H1 (cell line): ENCODE data around the gene RPN2. TPM values are rescaled to one million over a fixed set of nuclear protein-coding genes. Genes with fewer than 3 reads are reported as not detected.
A peak's percentile ranks its signal among the peaks of the same experiment; 100 is the strongest.

Experiments used
- CTCF ChIA-PET: fragments of 300-600 bp; sonication (Branson Sonifier 250); formaldehyde crosslinking; loops from one replicate; lab custom pipeline; 2021; ENCODE audit not compliant: partially characterized antibody; lab: Charles Lee
- POLR2A ChIA-PET: fragments of 300-600 bp; sonication (Branson Sonifier 250); formaldehyde crosslinking; loops from one replicate; lab custom pipeline; 2021; ENCODE audit warnings: inconsistent platforms; ENCODE audit not compliant: partially characterized antibody; lab: Charles Lee
- DNase-seq, 2 experiments: peaks; one replicate each; pipeline versions ENCODE4 v3.0.0 to v3.0.0-alpha.2; 2010 to 2022; ENCODE audit warnings: low spot score in 2 of 2, low read depth in 1 of 2, mixed read lengths in 1 of 2
- FAIRE-seq: peaks from 2 replicates; lab custom pipeline; 2011; peaks lifted over from hg19 to GRCh38; lab: Jason Lieb, UNC
- H2AFZ ChIP-seq: 2 replicates; pipeline ENCODE4 v1.8.1; 2012; ENCODE audit warnings: low read length, inconsistent platforms
- H2AK5ac ChIP-seq: 2 replicates; pipeline ENCODE4 v1.6.1; 2013; ENCODE audit warnings: low read depth, low read length
- H2BK120ac ChIP-seq: replicated peaks from 2 replicates; pipeline ENCODE3; 2013; ENCODE audit warnings: low read depth, low read length, inconsistent platforms
- H2BK12ac ChIP-seq: 2 replicates; pipeline ENCODE4 v1.6.1; 2013; ENCODE audit warnings: low read depth, low read length
- H2BK15ac ChIP-seq: 2 replicates; pipeline ENCODE4 v1.6.1; 2013; ENCODE audit warnings: low read length
- H2BK20ac ChIP-seq: 2 replicates; pipeline ENCODE4 v1.6.1; 2013; ENCODE audit warnings: low read length
- H2BK5ac ChIP-seq: 2 replicates; pipeline ENCODE4 v1.6.1; 2013; ENCODE audit warnings: low read depth, low read length
- H3K14ac ChIP-seq: 2 replicates; pipeline ENCODE4 v1.6.1; 2013; ENCODE audit warnings: inconsistent platforms; ENCODE audit not compliant: insufficient read length
- H3K18ac ChIP-seq: 2 replicates; pipeline ENCODE4 v1.6.1; 2013; ENCODE audit warnings: low read length; ENCODE audit errors: extremely low read depth
- H3K23ac ChIP-seq: 2 replicates; pipeline ENCODE4 v1.6.1; 2013; ENCODE audit warnings: inconsistent platforms; ENCODE audit not compliant: insufficient read length
- H3K23me2 ChIP-seq: 2 replicates; pipeline ENCODE4 v1.6.1; 2013; ENCODE audit warnings: low read depth, low read length
- H3K27ac ChIP-seq: 2 replicates; pipeline ENCODE4 v1.6.1; 2011; ENCODE audit warnings: low read depth, low read length, inconsistent platforms
- H3K27me3 ChIP-seq, 4 experiments: replicated peaks in 1 of 4; 1 replicate in 1 of 4; 2 replicates in 3 of 4; pipeline versions ENCODE4 v1.6.1 to v1.8.1; 2011 to 2013; ENCODE audit warnings: low read length in 3 of 4, mild to moderate bottlenecking in 3 of 4, inconsistent platforms in 2 of 4, mixed read lengths in 2 of 4, moderate library complexity in 1 of 4; ENCODE audit not compliant: control insufficient read depth in 3 of 4, insufficient read depth in 3 of 4; ENCODE audit errors: extremely low read depth in 1 of 4
- H3K36me3 ChIP-seq, 4 experiments: 2 replicates each; pipeline versions ENCODE4 v1.6.1 to v1.8.1; 2011 to 2013; ENCODE audit warnings: mild to moderate bottlenecking in 4 of 4, low read length in 3 of 4, moderate library complexity in 2 of 4, control low read depth in 1 of 4, inconsistent platforms in 1 of 4; ENCODE audit not compliant: insufficient read depth in 4 of 4, control insufficient read depth in 2 of 4
- H3K4ac ChIP-seq: replicated peaks from 2 replicates; pipeline ENCODE3; 2013; ENCODE audit warnings: low read length, low read depth, mixed read lengths, inconsistent platforms; ENCODE audit not compliant: insufficient read length
- H3K4me1 ChIP-seq, 4 experiments: replicated peaks in 1 of 4; 1 replicate in 1 of 4; 2 replicates in 3 of 4; pipeline versions ENCODE4 v1.6.1 to v1.8.1; 2011 to 2013; ENCODE audit warnings: low read length in 3 of 4, inconsistent platforms in 2 of 4, mixed read lengths in 1 of 4; ENCODE audit not compliant: insufficient read depth in 4 of 4, control insufficient read depth in 3 of 4
- H3K4me2 ChIP-seq, 2 experiments: 2 replicates each; pipeline versions ENCODE4 v1.6.1 to v1.8.1; 2011 to 2013; ENCODE audit warnings: low read depth in 2 of 2, low read length in 2 of 2, control low read depth in 1 of 2, inconsistent platforms in 1 of 2, mild to moderate bottlenecking in 1 of 2; ENCODE audit not compliant: insufficient read depth in 1 of 2
- H3K4me3 ChIP-seq, 4 experiments: fragments of 200-600, 300-600 bp in 1 of 4; sonication (generic), shearing (Covaris generic), sonication (Bioruptor Twin) in 1 of 4; 2 replicates each; pipeline versions ENCODE4 v1.5.1 to v1.8.1; 2011 to 2016; ENCODE audit warnings: low read length in 4 of 4, low read depth in 3 of 4, control low read depth in 2 of 4, inconsistent platforms in 2 of 4, mild to moderate bottlenecking in 2 of 4, mixed read lengths in 1 of 4, moderate library complexity in 1 of 4; ENCODE audit not compliant: insufficient read depth in 2 of 4; ENCODE audit errors: extremely low read depth in 1 of 4
- H3K56ac ChIP-seq: replicated peaks from 2 replicates; pipeline ENCODE3; 2013; ENCODE audit warnings: low read depth, mild to moderate bottlenecking, mixed read lengths, low read length, inconsistent platforms; ENCODE audit not compliant: insufficient read length
- H3K79me1 ChIP-seq: 2 replicates; pipeline ENCODE4 v1.6.1; 2013; ENCODE audit warnings: low read depth, low read length, control low read depth
- H3K79me2 ChIP-seq, 2 experiments: 2 replicates each; pipeline versions ENCODE4 v1.6.1 to v1.8.1; 2012 to 2013; ENCODE audit warnings: low read length in 2 of 2, mild to moderate bottlenecking in 2 of 2, inconsistent platforms in 1 of 2; ENCODE audit not compliant: insufficient read depth in 2 of 2, control insufficient read depth in 1 of 2
- H3K9ac ChIP-seq, 4 experiments: replicated peaks in 1 of 4; 1 replicate in 1 of 4; 2 replicates in 3 of 4; pipeline versions ENCODE4 v1.6.1 to v1.8.1; 2011 to 2013; ENCODE audit warnings: low read depth in 3 of 4, low read length in 3 of 4, control low read depth in 2 of 4, mild to moderate bottlenecking in 2 of 4, moderate library complexity in 2 of 4, inconsistent platforms in 1 of 4; ENCODE audit errors: extremely low read depth in 1 of 4
- H3K9me3 ChIP-seq, 2 experiments: 2 replicates each; pipeline versions ENCODE4 v1.6.1 to v1.8.1; 2012 to 2013; ENCODE audit warnings: mild to moderate bottlenecking in 2 of 2, moderate library complexity in 2 of 2, control low read depth in 1 of 2, inconsistent platforms in 1 of 2, low read depth in 1 of 2, low read length in 1 of 2, mixed read lengths in 1 of 2; ENCODE audit not compliant: insufficient read depth in 2 of 2
- H4K20me1 ChIP-seq, 2 experiments: replicated peaks in 1 of 2; 2 replicates each; pipeline versions ENCODE3 to v1.8.1; 2011 to 2013; ENCODE audit warnings: inconsistent platforms in 2 of 2, low read length in 2 of 2, mild to moderate bottlenecking in 1 of 2; ENCODE audit not compliant: insufficient read depth in 2 of 2, control insufficient read depth in 1 of 2
- H4K5ac ChIP-seq: 2 replicates; pipeline ENCODE4 v1.6.1; 2013; ENCODE audit warnings: low read length, low read depth, mixed read lengths, inconsistent platforms; ENCODE audit not compliant: insufficient read length
- H4K8ac ChIP-seq: 2 replicates; pipeline ENCODE4 v1.8.0; 2013; ENCODE audit warnings: mild to moderate bottlenecking, moderate library complexity, low read length, inconsistent platforms; ENCODE audit not compliant: insufficient read depth; ENCODE audit errors: extremely low read depth
- H4K91ac ChIP-seq: replicated peaks from 2 replicates; pipeline ENCODE3; 2013; ENCODE audit warnings: low read length, mixed read lengths, inconsistent platforms; ENCODE audit not compliant: insufficient read length
- BACH1 ChIP-seq: IDR thresholded peaks from 2 replicates; pipeline ENCODE4 v1.6.1; 2012; ENCODE audit warnings: low read length, improper control_type of control experiment
- BRCA1 ChIP-seq: IDR thresholded peaks from 2 replicates; pipeline ENCODE4 v1.6.1; 2012; ENCODE audit warnings: low read depth, low read length, improper control_type of control experiment
- CHD1 ChIP-seq: IDR thresholded peaks from 2 replicates; pipeline ENCODE4 v1.6.1; 2012; ENCODE audit warnings: low read depth, low read length, improper control_type of control experiment
- JUND ChIP-seq: IDR thresholded peaks from 2 replicates; pipeline ENCODE4 v1.6.1; 2011; ENCODE audit warnings: mild to moderate bottlenecking, improper control_type of control experiment, low read length
- RAD21 ChIP-seq, 2 experiments: IDR thresholded peaks in 1 of 2; conservative IDR thresholded peaks in 1 of 2; 2 replicates each; pipeline ENCODE4 v1.6.1; 2011; ENCODE audit warnings: low read depth in 2 of 2, low read length in 2 of 2, improper control_type of control experiment in 1 of 2, inconsistent platforms in 1 of 2, mild to moderate bottlenecking in 1 of 2, moderate library complexity in 1 of 2
- RFX5 ChIP-seq: IDR thresholded peaks from 2 replicates; pipeline ENCODE4 v1.6.1; 2011; ENCODE audit warnings: low read depth, low read length, improper control_type of control experiment, borderline replicate concordance
- SAP30 ChIP-seq: fragments of 300-600 bp; sonication (generic); IDR thresholded peaks from 2 replicates; pipeline ENCODE4 v1.7.1; 2012; ENCODE audit warnings: low read length, moderate library complexity, mild to moderate bottlenecking, inconsistent platforms; ENCODE audit not compliant: insufficient read depth, insufficient replicate concordance
- SIRT6 ChIP-seq: IDR thresholded peaks from one replicate; pipeline ENCODE4 v1.7.1; 2012; ENCODE audit warnings: low read length, inconsistent platforms
- YY1 ChIP-seq: IDR thresholded peaks from 2 replicates; pipeline ENCODE4 v1.6.1; 2011; ENCODE audit warnings: low read depth, mild to moderate bottlenecking, low read length
- ZNF274 ChIP-seq: IDR thresholded peaks from 2 replicates; pipeline ENCODE4 v1.7.0; 2012; ENCODE audit warnings: low read length, borderline replicate concordance; ENCODE audit errors: extremely low read depth
- WGBS, 2 experiments: shearing (Covaris generic) in 1 of 2; methylation state at CpG; one replicate each; pipeline versions ENCODE4 v1.1.6 to v1.1.7; 2013 to 2015; ENCODE audit warnings: low lambda C conversion rate in 2 of 2, mixed read lengths in 2 of 2, inconsistent platforms in 1 of 2, low coverage in 1 of 2, missing lambda C conversion rate in 1 of 2; ENCODE audit not compliant: insufficient replicate concordance in 2 of 2, insufficient coverage in 1 of 2, insufficient read length in 1 of 2; ENCODE audit errors: extremely low coverage in 1 of 2, missing lambda C conversion rate in 1 of 2; 5-methylcytosine and 5-hydroxymethylcytosine counted together
- polyA plus RNA-seq, 7 experiments: library from polyadenylated mRNA; depleted of rRNA in 3 of 7; stranded (reverse) in 5 of 7; unstranded in 2 of 7; fragments of >200 nt in 5 of 7; fragments of 200-250 nt in 2 of 7; gene quantifications; 1 replicate in 5 of 7; 2 replicates in 1 of 7; 4 replicates in 1 of 7; pipeline versions ENCODE4 v1.2.1 to v1.2.3, GENCODE V29; 2011 to 2013; ENCODE audit warnings: missing spikeins in 2 of 7, mixed read lengths in 2 of 7
- total RNA-seq: library from RNA; stranded (reverse); fragmentation: NEBNext Ultra II Directional; extraction: Animal tissue kit (Norgen Biotek cat#: 25700); gene quantifications from 2 replicates; pipeline ENCODE4 v1.2.1, GENCODE V29; 2021
- TF ChIP-seq, protein P1 (sequence below): IDR thresholded peaks from 2 replicates; pipeline ENCODE4 v1.6.1; 2012; ENCODE audit warnings: inconsistent platforms

RPN2 gene
- total and polyA plus RNA-seq, 2 of the 8 experiments (the other 6 are each of a cell fraction or from before 2014, with no cell fraction given): 236 to 379 TPM

GRCh38 chr20:37267667-37268313 lies 88.7 kb downstream of the RPN2 start:
- H4K91ac ChIP-seq: peak overlapping the region; percentile 96
- H3K18ac ChIP-seq: peak overlapping the region; percentile 96
- POLR2A ChIA-PET: interaction anchor here (0.6 to 2.2 kb wide), 19 partner anchors 9 to 430 kb away, joined by 3 to 11 read pairs (median 4); partner anchors contain the start of genes BLCAP, MANBAL and SRC
- H3K27ac ChIP-seq: peak overlapping the region; percentile 66; the same call in 1 of the 2 replicates
- 0 out of 2 replicates have a peak overlapping the region, but pooled peaks have one; percentile 77 for H2AK5ac ChIP-seq
- peak overlapping the region; percentile 54; the same call in 1 of the 2 replicates for H4K8ac ChIP-seq
- peak overlapping the region; percentile 88; the same call in 1 of the 2 replicates for H2BK15ac ChIP-seq
- H2BK12ac ChIP-seq: peak overlapping the region; percentile 97
- CTCF ChIA-PET: interaction anchor here (0.6 to 10.0 kb wide), 26 partner anchors 12 to 296 kb away, joined by 3 to 91 read pairs (median 5); no protein-coding TSS in a partner anchor
- peak overlapping the region; percentile 92 for H2BK120ac ChIP-seq
- DNase-seq: peak in 1 of 2 experiments; percentile 70
- H3K23ac ChIP-seq: no peak overlapping the region
- no peak for FAIRE-seq
- peak overlapping the region; percentile 46 for H3K4ac ChIP-seq
- peak overlapping the region; percentile 74 for H2BK5ac ChIP-seq
- H3K23me2 ChIP-seq: no peaks in the 10 kb centered on the region
- H3K9ac ChIP-seq: peak overlapping the region in 3 of 4 experiments; percentile 21 to 35 (median 25); a peak in 4 of 7 replicates
- no peaks in the 10 kb centered on the region for H4K20me1 ChIP-seq
- H2AFZ ChIP-seq: 0 out of 2 replicates have a peak overlapping the region, but pooled peaks have one; percentile 63
- H4K5ac ChIP-seq: peak overlapping the region; percentile 87
- H3K9me3 ChIP-seq: 0 out of 4 replicates have a peak, but pooled peaks cover 0 to 4% of the 10 kb centered on the region in 2 experiments
- no peaks in the 10 kb centered on the region for H3K36me3 ChIP-seq
- peak overlapping the region; percentile 70 for H3K14ac ChIP-seq
- WGBS, 2 experiments: 37% methylated on average over 15 of the region's 15 CpGs; no CpG with 5 or more reads in 1 of the 2 experiments
- peak overlapping the region; percentile 98 for H2BK20ac ChIP-seq
- H3K27me3 ChIP-seq: no peaks in the 10 kb centered on the region
- peak overlapping the region; percentile 42 for H3K56ac ChIP-seq
- peaks cover 4 to 14% (median 11%) of the 10 kb centered on the region in 4 experiments for H3K4me1 ChIP-seq
- no peaks in the 10 kb centered on the region for H3K79me2 ChIP-seq
- H3K4me2 ChIP-seq: peak overlapping the region; percentile 59 to 76
- H3K79me1 ChIP-seq: no peaks in the 10 kb centered on the region
- peak overlapping the region in 3 of 4 experiments; percentile 17 to 34 (median 23); a peak in 5 of 8 replicates for H3K4me3 ChIP-seq
- TF ChIP-seq, protein P1, sequence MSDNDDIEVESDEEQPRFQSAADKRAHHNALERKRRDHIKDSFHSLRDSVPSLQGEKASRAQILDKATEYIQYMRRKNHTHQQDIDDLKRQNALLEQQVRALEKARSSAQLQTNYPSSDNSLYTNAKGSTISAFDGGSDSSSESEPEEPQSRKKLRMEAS: peak; percentile 38; the same call in 1 of the 2 replicates
- TF ChIP-seq JUND (no peak), ZNF274 (no peak), SIRT6 (no peak), YY1 (peak; percentile 67; the same call in 1 of the 2 replicates), RAD21 (IDR thresholded peaks at IDR 0.05 in 1 of 2, conservative IDR thresholded peaks at IDR 0.05 in 1 of 2; ENCODE audit: low read depth in 2 of 2, low read length in 2 of 2) (no peak), CHD1 (no peak), BACH1 (no peak), SAP30 (no peak), RFX5 (no peak), BRCA1 (no peak)
